Measurements from ENCODE around the gene DOCK9.

GRCh38 chr13:98959291-98959690 is 18.6 kb downstream of the DOCK9 start:
- TF ChIP-seq CTCF (IDR thresholded peaks at IDR 0.05; ENCODE audit: low read length): no peak
- no peak for TF ChIP-seq EZH2 (IDR thresholded peaks at IDR 0.05; ENCODE audit: borderline replicate concordance, low read length)
